ENCODE data around the gene MIPOL1. TPM values are rescaled to one million over a fixed set of nuclear protein-coding genes. Genes with fewer than 3 reads are reported as not detected.
"Not testable (repeated sequence)": the region's sequence is repeated elsewhere in the genome, so short reads cannot be mapped to it uniquely, and the experiment has no call there.

MIPOL1 gene
- total RNA-seq, 1 donor from 2014 or later, result 12.3 TPM

- DNase-seq (ENCODE audit: extremely low read depth, low read depth, low spot score), result no peak
These were observed 299.7 kb downstream of the MIPOL1 start for GRCh38 chr14:37497422-37497821.

GRCh38 chr14:37501877-37502276 lies 304.1 kb downstream of the MIPOL1 start:
- DNase-seq (ENCODE audit: extremely low read depth, low read depth, low spot score), result no peak

GRCh38 chr14:37508503-37508902 lies 310.8 kb downstream of the MIPOL1 start:
- no peak for DNase-seq (ENCODE audit: extremely low read depth, low read depth, low spot score)

- DNase-seq (ENCODE audit: extremely low read depth, low read depth, low spot score), result no peak
These were observed 314.4 kb downstream of the MIPOL1 start for GRCh38 chr14:37512173-37512572.

- no peak for DNase-seq (ENCODE audit: extremely low read depth, low read depth, low spot score)
These were observed 318.0 kb downstream of the MIPOL1 start for GRCh38 chr14:37515771-37516170.

GRCh38 chr14:37526994-37527393 lies 329.3 kb downstream of the MIPOL1 start:
- DNase-seq (ENCODE audit: extremely low read depth, low read depth, low spot score), result no peak

- no peak for DNase-seq (ENCODE audit: extremely low read depth, low read depth, low spot score)
These were observed 342.3 kb downstream of the MIPOL1 start for GRCh38 chr14:37539992-37540391.

GRCh38 chr14:37544407-37544806 lies 346.7 kb downstream of the MIPOL1 start:
- DNase-seq (ENCODE audit: extremely low read depth, low read depth, low spot score), result no peak

GRCh38 chr14:37545174-37545573 lies 347.4 kb downstream of the MIPOL1 start:
- no peak for DNase-seq (ENCODE audit: extremely low read depth, low read depth, low spot score)

- no peak for DNase-seq (ENCODE audit: extremely low read depth, low read depth, low spot score)
These were observed 349.1 kb downstream of the MIPOL1 start for GRCh38 chr14:37546621-37547447.

- no peak for DNase-seq (ENCODE audit: extremely low read depth, low read depth, low spot score)
These were observed 352.8 kb downstream of the MIPOL1 start for GRCh38 chr14:37550511-37550910.

GRCh38 chr14:37551119-37551518 lies 353.4 kb downstream of the MIPOL1 start:
- DNase-seq (ENCODE audit: extremely low read depth, low read depth, low spot score), result no peak

- DNase-seq (ENCODE audit: extremely low read depth, low read depth, low spot score), result no peak
These were observed 356.3 kb downstream of the MIPOL1 start for GRCh38 chr14:37553935-37554550.

- not testable (repeated sequence) for DNase-seq (ENCODE audit: extremely low read depth, low read depth, low spot score)
These were observed 357.9 kb downstream of the MIPOL1 start for GRCh38 chr14:37555596-37555995.

- DNase-seq (ENCODE audit: extremely low read depth, low read depth, low spot score), result no peak
These were observed 361.0 kb downstream of the MIPOL1 start for GRCh38 chr14:37558740-37559139.

- no peak for DNase-seq (ENCODE audit: extremely low read depth, low read depth, low spot score)
These were observed 361.6 kb downstream of the MIPOL1 start for GRCh38 chr14:37559386-37559785.

- DNase-seq (ENCODE audit: extremely low read depth, low read depth, low spot score), result no peak
These were observed 365.5 kb downstream of the MIPOL1 start for GRCh38 chr14:37563189-37563588.

GRCh38 chr14:37565550-37565949 lies 367.8 kb downstream of the MIPOL1 start:
- DNase-seq (ENCODE audit: extremely low read depth, low read depth, low spot score), result no peak

GRCh38 chr14:37566811-37567371 lies 369.2 kb downstream of the MIPOL1 start:
- DNase-seq (ENCODE audit: extremely low read depth, low read depth, low spot score), result no peak

- no peak for DNase-seq (ENCODE audit: extremely low read depth, low read depth, low spot score)
These were observed 372.0 kb downstream of the MIPOL1 start for GRCh38 chr14:37569729-37570128.

GRCh38 chr14:37571391-37571790 lies 373.7 kb downstream of the MIPOL1 start:
- no peak for DNase-seq (ENCODE audit: extremely low read depth, low read depth, low spot score)

- no peak for DNase-seq (ENCODE audit: extremely low read depth, low read depth, low spot score)
These were observed 375.6 kb downstream of the MIPOL1 start for GRCh38 chr14:37573356-37573755.

All from glomerular endothelial cell (primary cell).